G401 (cell line): ENCODE measurements around the gene CHRNB4. TPM values are rescaled to one million over a fixed set of nuclear protein-coding genes. Genes with fewer than 3 reads are reported as not detected.
A peak's percentile ranks its signal among the peaks of the same experiment; 100 is the strongest.
"Not testable (repeated sequence)": the region's sequence is repeated elsewhere in the genome, so short reads cannot be mapped to it uniquely, and the experiment has no call there.

Source experiments
- DNase-seq: peaks from one replicate; pipeline ENCODE4 v3.0.0-alpha.2; 2015; ENCODE audit warnings: low spot score
- in situ Hi-C: cut with HindIII; loops from 2 replicates; pipeline ENCODE4 v1.10.0; 2016; ENCODE audit warnings: low sequenced_read_pairs, mixed read lengths
- total RNA-seq: library from RNA; depleted of rRNA; stranded (reverse); fragments of >200 nt; shearing (Covaris generic); gene quantifications from 2 replicates; pipeline ENCODE4 v1.2.3, GENCODE V29; 2014; rRNA removed

The CHRNB4 gene
- not detected in 2 replicates for total RNA-seq

GRCh38 chr15:78641102-78641748 is at the start of gene CHRNB4:
Gene CHRNB4 (minus strand): TSS chr15:78641210. CDS start chr15:78641133, 77 bp downstream.
- in situ Hi-C loops: no loop called here
- DNase-seq: no peak

- in situ Hi-C loops: no loop called here
- no peak for DNase-seq
These were observed 48.6 kb upstream of the CHRNB4 start for GRCh38 chr15:78689626-78690025.

- in situ Hi-C loops: no loop called here
- DNase-seq: no peak
These were observed 44.9 kb upstream of the CHRNB4 start for GRCh38 chr15:78685925-78686324.

- no peak for DNase-seq
- in situ Hi-C loops: no loop called here
These were observed 44.3 kb upstream of the CHRNB4 start for GRCh38 chr15:78685159-78685921.

- no peak for DNase-seq
- in situ Hi-C loops: no loop called here
These were observed 43.6 kb upstream of the CHRNB4 start for GRCh38 chr15:78684657-78685056.

GRCh38 chr15:78683599-78683998 is 42.6 kb upstream of the CHRNB4 start:
- DNase-seq, in situ Hi-C loops: not testable (repeated sequence)

GRCh38 chr15:78682693-78683410 is 41.8 kb upstream of the CHRNB4 start:
- in situ Hi-C loops: no loop called here

GRCh38 chr15:78682004-78682651 is 41.1 kb upstream of the CHRNB4 start:
- no peak for DNase-seq
- in situ Hi-C loops: no loop called here

More at GRCh38 chr15:78682693-78683410, 41.8 kb upstream of the CHRNB4 start:
- no peak for DNase-seq

GRCh38 chr15:78681281-78682003 is 40.4 kb upstream of the CHRNB4 start:
- peak; percentile 90 for DNase-seq
- in situ Hi-C loops: no loop called here

- DNase-seq: no peak
- in situ Hi-C loops: no loop called here
These were observed 39.5 kb upstream of the CHRNB4 start for GRCh38 chr15:78680431-78681075.

GRCh38 chr15:78679089-78679511 is 38.1 kb upstream of the CHRNB4 start:
- in situ Hi-C loops: no loop called here
- no peak for DNase-seq

- no peak for DNase-seq
- in situ Hi-C loops: no loop called here
These were observed 35.6 kb upstream of the CHRNB4 start for GRCh38 chr15:78676424-78677110.

GRCh38 chr15:78675617-78676360 is 34.8 kb upstream of the CHRNB4 start:
- DNase-seq: no peak
- in situ Hi-C loops: no loop called here

GRCh38 chr15:78675206-78675605 is 34.2 kb upstream of the CHRNB4 start:
- in situ Hi-C loops: no loop called here

GRCh38 chr15:78673917-78674444 is 33.0 kb upstream of the CHRNB4 start:
- in situ Hi-C loops: no loop called here
- DNase-seq: no peak

More at GRCh38 chr15:78675206-78675605, 34.2 kb upstream of the CHRNB4 start:
- no peak for DNase-seq

GRCh38 chr15:78673476-78673875 is 32.5 kb upstream of the CHRNB4 start:
- in situ Hi-C loops: no loop called here

More at GRCh38 chr15:78673476-78673875, 32.5 kb upstream of the CHRNB4 start:
- DNase-seq: no peak
